ENCODE measurements around the gene HECW1.

DNA sequence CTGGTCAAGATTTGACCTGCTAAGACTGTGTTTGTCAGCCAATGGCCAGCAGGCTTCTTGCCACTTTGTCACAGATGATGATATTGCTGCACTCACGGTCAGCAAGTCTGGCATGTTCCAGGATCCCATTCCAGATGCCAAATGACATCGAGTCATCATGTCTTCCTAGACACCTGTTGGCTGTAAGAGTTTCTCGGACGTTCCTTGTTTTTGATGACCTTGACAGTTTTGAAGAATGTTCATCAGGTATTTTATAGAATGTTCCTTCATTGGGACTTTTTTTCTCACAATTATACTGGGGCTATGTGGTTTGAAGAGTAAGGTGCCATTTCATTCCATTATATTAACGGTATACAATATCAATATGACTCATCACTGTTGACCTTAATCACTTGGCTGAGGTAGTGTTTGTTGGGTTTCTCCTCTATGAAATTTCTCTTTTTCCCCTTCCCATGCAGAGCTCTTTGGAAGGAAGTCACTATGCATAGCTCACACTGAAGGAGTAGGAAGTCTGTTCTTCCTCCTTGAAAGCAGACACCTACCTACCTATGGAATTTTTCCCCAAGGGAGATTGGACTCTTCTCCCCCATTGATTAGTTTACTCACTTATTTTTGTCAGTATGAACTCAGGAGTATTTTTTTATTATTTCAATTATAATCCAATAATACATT lies 31.6 kb downstream of the HECW1 start:
- TF ChIP-seq, protein P1, sequence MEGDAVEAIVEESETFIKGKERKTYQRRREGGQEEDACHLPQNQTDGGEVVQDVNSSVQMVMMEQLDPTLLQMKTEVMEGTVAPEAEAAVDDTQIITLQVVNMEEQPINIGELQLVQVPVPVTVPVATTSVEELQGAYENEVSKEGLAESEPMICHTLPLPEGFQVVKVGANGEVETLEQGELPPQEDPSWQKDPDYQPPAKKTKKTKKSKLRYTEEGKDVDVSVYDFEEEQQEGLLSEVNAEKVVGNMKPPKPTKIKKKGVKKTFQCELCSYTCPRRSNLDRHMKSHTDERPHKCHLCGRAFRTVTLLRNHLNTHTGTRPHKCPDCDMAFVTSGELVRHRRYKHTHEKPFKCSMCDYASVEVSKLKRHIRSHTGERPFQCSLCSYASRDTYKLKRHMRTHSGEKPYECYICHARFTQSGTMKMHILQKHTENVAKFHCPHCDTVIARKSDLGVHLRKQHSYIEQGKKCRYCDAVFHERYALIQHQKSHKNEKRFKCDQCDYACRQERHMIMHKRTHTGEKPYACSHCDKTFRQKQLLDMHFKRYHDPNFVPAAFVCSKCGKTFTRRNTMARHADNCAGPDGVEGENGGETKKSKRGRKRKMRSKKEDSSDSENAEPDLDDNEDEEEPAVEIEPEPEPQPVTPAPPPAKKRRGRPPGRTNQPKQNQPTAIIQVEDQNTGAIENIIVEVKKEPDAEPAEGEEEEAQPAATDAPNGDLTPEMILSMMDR (optimal IDR thresholded peaks at IDR 0.05 in 1 of 3, IDR thresholded peaks at IDR 0.05 in 1 of 3, conservative IDR thresholded peaks at IDR 0.05 in 1 of 3; ENCODE audit: extremely low read depth in 1 of 3, insufficient read depth in 2 of 3, low read length in 3 of 3): no peak
- TF ChIP-seq EZH2 (IDR thresholded peaks at IDR 0.05; ENCODE audit: low read length): no peak

Data from keratinocyte (primary cell).